Heart left ventricle (tissue), 16 donors: ENCODE results near the gene ING5. TPM values are rescaled to one million over a fixed set of nuclear protein-coding genes. Genes with fewer than 3 reads are reported as not detected.
A peak's percentile ranks its signal among the peaks of the same experiment; 100 is the strongest.

Experiments used
- ATAC-seq, 4 donors: fragments of 200-7000 bp; cut with Tn5 transposase; one replicate each; pipeline ENCODE4 v1.9.1; 2020 to 2022; ENCODE audit warnings: moderate library complexity in 4 of 4, mild to moderate bottlenecking in 3 of 4, moderate number of reproducible peaks in 1 of 4
- DNase-seq, 5 donors: peaks; one replicate each; pipeline ENCODE4 v3.0.0-alpha.2; 2020
- H3K27ac ChIP-seq, 12 donors: fragments of 200-600 bp; sonication (generic) in 4 of 12; one replicate each; pipeline versions ENCODE4 v1.5.0 to v1.8.0; 2016 to 2022; ENCODE audit warnings: mild to moderate bottlenecking in 2 of 12
- H3K27me3 ChIP-seq, 9 donors: fragments of 200-600 bp; sonication (generic) in 2 of 9; one replicate each; pipeline versions ENCODE4 v1.5.1 to v1.8.0; 2016 to 2022; ENCODE audit warnings: mild to moderate bottlenecking in 3 of 9
- H3K36me3 ChIP-seq, 9 donors: fragments of 200-600 bp; sonication (generic) in 2 of 9; one replicate each; pipeline versions ENCODE4 v1.5.0 to v1.8.0; 2018 to 2022; ENCODE audit warnings: mild to moderate bottlenecking in 2 of 9
- H3K4me1 ChIP-seq, 12 donors: fragments of 200-600 bp; sonication (generic) in 4 of 12; one replicate each; pipeline versions ENCODE4 v1.5.0 to v1.8.0; 2016 to 2022; ENCODE audit warnings: mild to moderate bottlenecking in 3 of 12
- H3K4me3 ChIP-seq, 12 donors: fragments of 200-600 bp; sonication (generic) in 4 of 12; one replicate each; pipeline versions ENCODE4 v1.5.0 to v1.8.0; 2017 to 2022; ENCODE audit warnings: mild to moderate bottlenecking in 9 of 12, moderate library complexity in 4 of 12
- H3K9me3 ChIP-seq, 12 donors: fragments of 200-600 bp; sonication (generic) in 4 of 12; one replicate each; pipeline versions ENCODE4 v1.5.0 to v1.8.0; 2016 to 2022; ENCODE audit warnings: mild to moderate bottlenecking in 1 of 12
- POLR2A ChIP-seq, 2 donors: fragments of 450-650 bp; IDR thresholded peaks; one replicate each; pipeline ENCODE4 v1.6.1; 2017; ENCODE audit warnings: antibody characterized with exemption in 2 of 2, mild to moderate bottlenecking in 2 of 2, moderate library complexity in 2 of 2
- WGBS, 4 donors: extraction: QIAGEN DNeasy Blood & Tissue Kit in 2 of 4; methylation state at CpG; one replicate each; pipeline versions ENCODE4 v1.1.5 to v1.1.7; 2013 to 2018; 5-methylcytosine and 5-hydroxymethylcytosine counted together
- intact Hi-C, 10 donors: fragments of 100-400 bp; cut with DNase I; formaldehyde crosslinking; loops; one replicate each; pipeline versions ENCODE4 v1.11.1 to v1.14.2; 2022
- polyA plus RNA-seq, 2 donors: library from polyadenylated mRNA; stranded (reverse); fragments of 200-250 nt; gene quantifications; one replicate each; pipeline ENCODE4 v1.2.3, GENCODE V29; 2013
- total RNA-seq, 9 donors: library from RNA; depleted of rRNA in 2 of 9; stranded (reverse); fragments of >200 nt in 2 of 9; fragmentation: NEBNext Ultra II Directional in 3 of 9; extraction: Animal tissue kit (Norgen Biotek cat#: 25700) in 3 of 9; gene quantifications; one replicate each; pipeline versions ENCODE4 v1.1.0 to v1.2.4, GENCODE V29; 2016 to 2023
- TF ChIP-seq, protein P1 (sequence below), 12 donors: fragments of 200-600 bp; sonication (generic) in 4 of 12; IDR thresholded peaks; one replicate each; pipeline versions ENCODE4 v1.5.0 to v1.8.0; 2018 to 2022; ENCODE audit warnings: antibody characterized with exemption in 12 of 12, mild to moderate bottlenecking in 5 of 12
- donor health status: ischemic (EF 13 %, LVEDD 7.1; RV severe dilation, severe dysfunction).
- donor health status: healthy with polysubstance abuse.
- donor health status: DM: no; HTN: yes; CAD: no.
- donor health status: DM: no; HTN: no; CAD: no.
- donor health status: ischemic (EF 25% LVEDD 6.9; RV normal size, moderate dysfunction).
- donor health status: ischemic (EF 25% LVEDD 5.7; RV mildly dilated, moderate dysfunction).
- donor health status: healthy.
- donor health status: DM: yes; HTN: yes; CAD: no.
- donor health status: ischemic (EF 35%, LVEDD 5.7; RV mildly dilated, moderate dysfunction).
- donor health status: nonischemic (EF 11% LVEDD 7.7; RV severe dilation, severe dysfunction).
- donor health status: DM: yes; HTN: yes; CAD: no.
- donor health status: PGD.
- donor health status: ischemic (EF 29% LVEDD 5.4; RV normal size, mild dysfunction).
- donor health status: nonischemic (EF 23%, LVEDD 6.1; RV moderate dilation, normal function).

Gene ING5
- total and polyA plus RNA-seq, 11 donors: 11.8 to 29.3 (median 18.2) TPM

DNA sequence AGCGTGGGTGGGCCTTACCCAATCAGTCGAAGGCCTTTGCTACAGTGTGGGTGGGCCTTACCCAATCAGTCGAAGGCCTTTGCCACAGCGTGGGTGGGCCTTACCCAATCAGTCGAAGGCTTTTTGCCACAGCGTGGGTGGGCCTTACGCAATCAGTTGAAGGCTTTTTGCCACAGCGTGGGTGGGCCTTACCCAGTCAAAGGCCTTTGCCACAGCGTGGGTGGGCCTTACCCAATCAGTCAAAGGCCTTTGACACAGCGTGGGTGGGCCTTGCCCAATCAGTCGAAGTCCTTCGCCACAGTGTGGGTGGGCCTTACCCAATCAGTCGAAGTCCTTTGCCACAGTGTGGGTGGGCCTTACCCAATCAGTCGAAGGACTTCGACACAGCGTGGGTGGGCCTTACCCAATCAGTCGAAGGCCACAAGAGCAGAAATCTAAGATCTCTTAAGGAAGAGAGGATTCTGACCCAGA, 58.5 kb downstream of the ING5 start:
- Histone ChIP-seq H3K4me3 (no peak overlapping the region), H3K9me3 (peaks cover 0 to 4% (median 0%) of the 10 kb centered on the region in 12 donors), H3K36me3 (peaks cover 0 to 46% (median 30%) of the 10 kb centered on the region in 9 donors), H3K27me3 (no peaks in the 10 kb centered on the region), H3K27ac (no peak overlapping the region), H3K4me1 (no peaks in the 10 kb centered on the region)
- 96 to 98% (median 97%) methylated on average over 9 to 17 of the region's 17 CpGs for WGBS, 4 donors
- TF ChIP-seq, protein P1, sequence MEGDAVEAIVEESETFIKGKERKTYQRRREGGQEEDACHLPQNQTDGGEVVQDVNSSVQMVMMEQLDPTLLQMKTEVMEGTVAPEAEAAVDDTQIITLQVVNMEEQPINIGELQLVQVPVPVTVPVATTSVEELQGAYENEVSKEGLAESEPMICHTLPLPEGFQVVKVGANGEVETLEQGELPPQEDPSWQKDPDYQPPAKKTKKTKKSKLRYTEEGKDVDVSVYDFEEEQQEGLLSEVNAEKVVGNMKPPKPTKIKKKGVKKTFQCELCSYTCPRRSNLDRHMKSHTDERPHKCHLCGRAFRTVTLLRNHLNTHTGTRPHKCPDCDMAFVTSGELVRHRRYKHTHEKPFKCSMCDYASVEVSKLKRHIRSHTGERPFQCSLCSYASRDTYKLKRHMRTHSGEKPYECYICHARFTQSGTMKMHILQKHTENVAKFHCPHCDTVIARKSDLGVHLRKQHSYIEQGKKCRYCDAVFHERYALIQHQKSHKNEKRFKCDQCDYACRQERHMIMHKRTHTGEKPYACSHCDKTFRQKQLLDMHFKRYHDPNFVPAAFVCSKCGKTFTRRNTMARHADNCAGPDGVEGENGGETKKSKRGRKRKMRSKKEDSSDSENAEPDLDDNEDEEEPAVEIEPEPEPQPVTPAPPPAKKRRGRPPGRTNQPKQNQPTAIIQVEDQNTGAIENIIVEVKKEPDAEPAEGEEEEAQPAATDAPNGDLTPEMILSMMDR (IDR thresholded peaks at IDR 0.05): no peak
- no peak for TF ChIP-seq POLR2A (IDR thresholded peaks at IDR 0.05)
- intact Hi-C loops: no loop called here
- DNase-seq: no peak
- no peak for ATAC-seq

- 82 to 90% (median 85%) methylated on average over 18 of the region's 18 CpGs for WGBS, 4 donors
- Histone ChIP-seq H3K36me3 (peaks cover 0 to 29% (median 16%) of the 10 kb centered on the region in 9 donors), H3K27me3 (no peaks in the 10 kb centered on the region), H3K4me1 (no peaks in the 10 kb centered on the region), H3K27ac (no peak overlapping the region), H3K9me3 (peaks cover 0 to 4% (median 0%) of the 10 kb centered on the region in 12 donors), H3K4me3 (no peak overlapping the region)
- intact Hi-C loops: no loop called here
- TF ChIP-seq, protein P1 (IDR thresholded peaks at IDR 0.05): no peak
- TF ChIP-seq POLR2A (IDR thresholded peaks at IDR 0.05): no peak
- DNase-seq: no peak
- ATAC-seq: no peak
Observed at GRCh38 chr2:241762321-241762932, 60.6 kb downstream of the ING5 start.

DNA sequence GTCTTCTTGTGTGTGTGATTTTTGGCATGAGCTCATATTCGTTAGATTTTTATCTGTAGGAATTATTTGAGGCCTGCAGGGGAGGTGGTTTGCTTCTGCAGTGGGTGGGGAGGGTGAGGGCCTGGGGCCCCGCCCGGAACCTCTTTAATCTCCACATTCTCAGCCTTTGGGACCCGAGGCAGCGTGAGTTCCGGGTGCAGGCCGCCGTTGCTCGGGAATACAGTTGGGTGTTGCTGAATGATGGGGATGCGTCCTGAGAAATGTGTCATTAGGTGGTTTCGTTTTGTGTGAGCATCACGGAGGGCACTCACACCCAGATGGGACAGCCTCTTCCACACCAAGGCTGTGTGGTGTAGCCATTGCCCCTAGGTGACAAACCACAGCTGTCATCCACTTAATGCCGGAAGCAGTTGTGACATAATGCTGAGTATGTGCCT, 61.1 kb downstream of the ING5 start:
- Histone ChIP-seq H3K27ac (no peak overlapping the region), H3K9me3 (peaks cover 0 to 4% (median 0%) of the 10 kb centered on the region in 12 donors), H3K27me3 (no peaks in the 10 kb centered on the region), H3K4me1 (no peaks in the 10 kb centered on the region), H3K36me3 (peaks cover 0 to 24% (median 13%) of the 10 kb centered on the region in 9 donors), H3K4me3 (peak overlapping the region in 1 of 12 donors; percentile 7)
- ATAC-seq (peak in 1 of 4 donors; percentile 37), DNase-seq (no peak)
- WGBS, 4 donors: 81 to 90% (median 87%) methylated on average over 12 to 13 of the region's 13 CpGs
- intact Hi-C loops: no loop called here
- no peak for TF ChIP-seq POLR2A (IDR thresholded peaks at IDR 0.05)
- TF ChIP-seq, protein P1 (IDR thresholded peaks at IDR 0.05): no peak

GRCh38 chr2:241763551-241764274, 61.9 kb downstream of the ING5 start:
- peak in 1 of 4 donors; percentile 44 for ATAC-seq
- Histone ChIP-seq H3K9me3 (peaks cover 0 to 4% (median 0%) of the 10 kb centered on the region in 12 donors), H3K27me3 (no peaks in the 10 kb centered on the region), H3K36me3 (peaks cover 0 to 24% (median 11%) of the 10 kb centered on the region in 9 donors), H3K4me1 (no peaks in the 10 kb centered on the region), H3K4me3 (no peak overlapping the region), H3K27ac (no peak overlapping the region)
- intact Hi-C loops: no loop called here
- WGBS, 4 donors: 80 to 89% (median 84%) methylated on average over 15 to 20 of the region's 20 CpGs
- TF ChIP-seq POLR2A (IDR thresholded peaks at IDR 0.05): no peak
- TF ChIP-seq, protein P1 (IDR thresholded peaks at IDR 0.05): no peak
- no peak for DNase-seq
